Liver (tissue), 9 donors: ENCODE measurements around the gene NUDT1. TPM values are rescaled to one million over a fixed set of nuclear protein-coding genes. Genes with fewer than 3 reads are reported as not detected.

Experiments
- DNase-seq: peaks from one replicate; pipeline ENCODE4 v3.0.0-alpha.2; 2017; ENCODE audit warnings: low spot score
- H3K27ac ChIP-seq, 2 donors: one replicate each; pipeline ENCODE4 v1.7.0; 2013; ENCODE audit warnings: inconsistent platforms in 2 of 2, low read length in 2 of 2, control low read depth in 1 of 2, low read depth in 1 of 2, mild to moderate bottlenecking in 1 of 2
- H3K27me3 ChIP-seq, 4 donors: one replicate each; pipeline versions ENCODE4 v1.6.1 to v1.7.0; 2013; ENCODE audit warnings: low read length in 3 of 4, inconsistent platforms in 1 of 4, mild to moderate bottlenecking in 1 of 4, moderate library complexity in 1 of 4; ENCODE audit not compliant: control insufficient read depth in 4 of 4, insufficient read depth in 4 of 4
- H3K36me3 ChIP-seq, 4 donors: one replicate each; pipeline versions ENCODE4 v1.6.1 to v1.7.0; 2013; ENCODE audit warnings: low read length in 3 of 4, mild to moderate bottlenecking in 3 of 4, low read depth in 1 of 4, moderate library complexity in 1 of 4; ENCODE audit not compliant: control insufficient read depth in 4 of 4, insufficient read depth in 3 of 4
- H3K4me1 ChIP-seq, 4 donors: one replicate each; pipeline versions ENCODE4 v1.6.1 to v1.7.0; 2013; ENCODE audit warnings: low read length in 3 of 4, mild to moderate bottlenecking in 3 of 4, moderate library complexity in 1 of 4; ENCODE audit not compliant: control insufficient read depth in 4 of 4, insufficient read depth in 4 of 4
- H3K4me3 ChIP-seq, 3 donors: one replicate each; pipeline versions ENCODE4 v1.6.1 to v1.7.0; 2013; ENCODE audit warnings: low read length in 3 of 3, control low read depth in 1 of 3, low read depth in 1 of 3, mild to moderate bottlenecking in 1 of 3
- H3K9ac ChIP-seq, 2 donors: one replicate each; pipeline ENCODE4 v1.7.0; 2013; ENCODE audit warnings: low read length in 2 of 2, mild to moderate bottlenecking in 2 of 2, moderate library complexity in 2 of 2, control low read depth in 1 of 2, low read depth in 1 of 2
- H3K9me3 ChIP-seq, 4 donors: one replicate each; pipeline versions ENCODE4 v1.6.1 to v1.7.0; 2013; ENCODE audit warnings: low read length in 3 of 4; ENCODE audit not compliant: control insufficient read depth in 4 of 4
- EGR1 ChIP-seq, 2 donors: IDR thresholded peaks; 2 replicates each; pipeline ENCODE4 v1.6.1; 2016 to 2018; ENCODE audit warnings: antibody characterized with exemption in 2 of 2, low read depth in 2 of 2
- FOXA1 ChIP-seq: IDR thresholded peaks from 2 replicates; pipeline ENCODE4 v1.6.1; 2016; ENCODE audit warnings: antibody characterized with exemption
- GABPA ChIP-seq, 2 donors: IDR thresholded peaks in 1 of 2; conservative IDR thresholded peaks in 1 of 2; 2 replicates each; pipeline ENCODE4 v1.6.1; 2016; ENCODE audit warnings: antibody characterized with exemption in 2 of 2, mild to moderate bottlenecking in 1 of 2, moderate library complexity in 1 of 2
- HNF4A ChIP-seq, 2 donors: conservative IDR thresholded peaks; 2 replicates each; pipeline ENCODE4 v1.6.1; 2016; ENCODE audit warnings: antibody characterized with exemption in 2 of 2, mild to moderate bottlenecking in 2 of 2
- JUND ChIP-seq, 2 donors: IDR thresholded peaks; 2 replicates each; pipeline ENCODE4 v1.6.1; 2016; ENCODE audit warnings: antibody characterized with exemption in 2 of 2
- NR2F2 ChIP-seq: IDR thresholded peaks from 2 replicates; pipeline ENCODE4 v1.6.1; 2016; ENCODE audit warnings: antibody characterized with exemption
- RAD21 ChIP-seq, 2 donors: IDR thresholded peaks; 2 replicates each; pipeline ENCODE4 v1.6.1; 2016; ENCODE audit warnings: antibody characterized with exemption in 2 of 2, mild to moderate bottlenecking in 2 of 2
- RXRA ChIP-seq, 2 donors: IDR thresholded peaks; 2 replicates each; pipeline ENCODE4 v1.6.1; 2017 to 2018; ENCODE audit warnings: antibody characterized with exemption in 2 of 2, mild to moderate bottlenecking in 1 of 2
- SP1 ChIP-seq: IDR thresholded peaks from 2 replicates; pipeline ENCODE4 v1.6.1; 2018; ENCODE audit warnings: antibody characterized with exemption, mild to moderate bottlenecking
- TAF1 ChIP-seq: conservative IDR thresholded peaks from 2 replicates; pipeline ENCODE4 v1.6.1; 2016; ENCODE audit warnings: antibody characterized with exemption, mild to moderate bottlenecking
- YY1 ChIP-seq: IDR thresholded peaks from 2 replicates; pipeline ENCODE4 v1.6.1; 2016; ENCODE audit warnings: antibody characterized with exemption, mild to moderate bottlenecking
- WGBS: extraction: QIAGEN DNeasy Blood & Tissue Kit; methylation state at CpG from one replicate; pipeline ENCODE4 v1.1.7; 2013; 5-methylcytosine and 5-hydroxymethylcytosine counted together
- polyA plus RNA-seq, 2 donors: library from polyadenylated mRNA; stranded (reverse) in 1 of 2; unstranded in 1 of 2; fragments of 200-250 nt in 1 of 2; fragments of >200 nt in 1 of 2; fragmentation: Nextera tagmentation in 1 of 2; extraction: Ambion mirVana in 1 of 2; gene quantifications; one replicate each; pipeline versions ENCODE4 v1.2.1 to v1.2.3, GENCODE V29; 2013 to 2015
- total RNA-seq, 2 donors: library from RNA; depleted of rRNA; stranded (reverse); fragments of >200 nt; gene quantifications; one replicate each; pipeline ENCODE4 v1.2.3, GENCODE V29; 2014
- TF ChIP-seq, protein P1 (sequence below): IDR thresholded peaks from 2 replicates; pipeline ENCODE4 v1.6.1; 2016; ENCODE audit warnings: antibody characterized with exemption
- TF ChIP-seq, protein P2 (sequence below): IDR thresholded peaks from 2 replicates; pipeline ENCODE4 v1.6.1; 2016; ENCODE audit warnings: antibody characterized with exemption
- TF ChIP-seq, protein P3 (sequence below): IDR thresholded peaks from 2 replicates; pipeline ENCODE4 v1.6.1; 2016; ENCODE audit warnings: antibody characterized with exemption, mild to moderate bottlenecking
- TF ChIP-seq, protein P4 (sequence below): IDR thresholded peaks from 2 replicates; pipeline ENCODE4 v1.6.1; 2016; ENCODE audit warnings: antibody characterized with exemption
- TF ChIP-seq, protein P5 (sequence below): fragments of 150-350 bp; IDR thresholded peaks from 2 replicates; pipeline ENCODE4 v1.5.1; 2017; ENCODE audit warnings: improper control_type of control experiment, low read depth, low read length; ENCODE audit not compliant: missing input control
- donor health status: healthy.
- donor health status: healthy.
- donor health status: healthy.
- donor health status: healthy.
- donor health status: healthy.

Gene NUDT1
- total and polyA plus RNA-seq, 4 donors = 1.0 to 22.3 (median 3.1) TPM

DNA sequence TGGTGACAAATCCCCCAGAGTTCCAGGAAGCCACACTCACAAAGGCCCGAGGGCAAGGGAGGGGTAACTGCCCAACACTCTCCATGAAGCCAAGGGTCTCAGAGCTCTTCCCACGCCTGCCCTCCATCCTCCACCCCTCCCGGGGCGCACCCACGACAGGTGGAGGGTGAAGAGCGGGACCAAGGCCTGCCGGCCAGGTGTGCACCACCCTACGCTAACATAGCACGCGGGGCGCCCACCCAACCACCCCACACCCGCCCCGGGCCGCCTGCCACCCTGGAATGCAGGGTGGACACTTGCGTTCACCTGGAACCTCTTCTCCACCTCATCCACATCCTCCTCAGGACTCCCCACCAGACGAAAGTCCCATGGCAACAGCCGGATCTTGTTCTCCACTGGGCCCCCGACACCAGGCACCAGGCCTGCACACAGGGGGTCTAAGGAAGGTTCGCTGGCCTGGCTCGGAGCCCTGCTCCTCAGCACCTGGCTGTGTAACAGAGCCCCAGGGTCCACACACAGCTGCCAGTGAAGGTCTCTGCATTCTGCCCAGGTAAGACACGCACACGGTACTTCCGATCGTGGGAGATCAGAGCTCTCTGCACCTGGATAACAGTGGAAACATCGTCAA is 42.0 kb upstream of the NUDT1 start:
- TF ChIP-seq EGR1 (IDR thresholded peaks at IDR 0.05; ENCODE audit: low read depth in 2 of 2) (no peak), HNF4A (conservative IDR thresholded peaks at IDR 0.05) (no peak), RAD21 (IDR thresholded peaks at IDR 0.05) (no peak), TAF1 (no peak), GABPA (IDR thresholded peaks at IDR 0.05 in 1 of 2, conservative IDR thresholded peaks at IDR 0.05 in 1 of 2) (no peak), SP1 (no peak), YY1 (no peak), FOXA1 (no peak), NR2F2 (no peak)
- TF ChIP-seq, protein P1, sequence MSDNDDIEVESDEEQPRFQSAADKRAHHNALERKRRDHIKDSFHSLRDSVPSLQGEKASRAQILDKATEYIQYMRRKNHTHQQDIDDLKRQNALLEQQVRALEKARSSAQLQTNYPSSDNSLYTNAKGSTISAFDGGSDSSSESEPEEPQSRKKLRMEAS = no peak
- TF ChIP-seq, protein P2, sequence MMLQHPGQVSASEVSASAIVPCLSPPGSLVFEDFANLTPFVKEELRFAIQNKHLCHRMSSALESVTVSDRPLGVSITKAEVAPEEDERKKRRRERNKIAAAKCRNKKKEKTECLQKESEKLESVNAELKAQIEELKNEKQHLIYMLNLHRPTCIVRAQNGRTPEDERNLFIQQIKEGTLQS = no peak
- TF ChIP-seq, protein P3, sequence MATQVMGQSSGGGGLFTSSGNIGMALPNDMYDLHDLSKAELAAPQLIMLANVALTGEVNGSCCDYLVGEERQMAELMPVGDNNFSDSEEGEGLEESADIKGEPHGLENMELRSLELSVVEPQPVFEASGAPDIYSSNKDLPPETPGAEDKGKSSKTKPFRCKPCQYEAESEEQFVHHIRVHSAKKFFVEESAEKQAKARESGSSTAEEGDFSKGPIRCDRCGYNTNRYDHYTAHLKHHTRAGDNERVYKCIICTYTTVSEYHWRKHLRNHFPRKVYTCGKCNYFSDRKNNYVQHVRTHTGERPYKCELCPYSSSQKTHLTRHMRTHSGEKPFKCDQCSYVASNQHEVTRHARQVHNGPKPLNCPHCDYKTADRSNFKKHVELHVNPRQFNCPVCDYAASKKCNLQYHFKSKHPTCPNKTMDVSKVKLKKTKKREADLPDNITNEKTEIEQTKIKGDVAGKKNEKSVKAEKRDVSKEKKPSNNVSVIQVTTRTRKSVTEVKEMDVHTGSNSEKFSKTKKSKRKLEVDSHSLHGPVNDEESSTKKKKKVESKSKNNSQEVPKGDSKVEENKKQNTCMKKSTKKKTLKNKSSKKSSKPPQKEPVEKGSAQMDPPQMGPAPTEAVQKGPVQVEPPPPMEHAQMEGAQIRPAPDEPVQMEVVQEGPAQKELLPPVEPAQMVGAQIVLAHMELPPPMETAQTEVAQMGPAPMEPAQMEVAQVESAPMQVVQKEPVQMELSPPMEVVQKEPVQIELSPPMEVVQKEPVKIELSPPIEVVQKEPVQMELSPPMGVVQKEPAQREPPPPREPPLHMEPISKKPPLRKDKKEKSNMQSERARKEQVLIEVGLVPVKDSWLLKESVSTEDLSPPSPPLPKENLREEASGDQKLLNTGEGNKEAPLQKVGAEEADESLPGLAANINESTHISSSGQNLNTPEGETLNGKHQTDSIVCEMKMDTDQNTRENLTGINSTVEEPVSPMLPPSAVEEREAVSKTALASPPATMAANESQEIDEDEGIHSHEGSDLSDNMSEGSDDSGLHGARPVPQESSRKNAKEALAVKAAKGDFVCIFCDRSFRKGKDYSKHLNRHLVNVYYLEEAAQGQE = no peak
- WGBS = 97% methylated on average over 25 of the region's 25 CpGs
- H3K27ac ChIP-seq = no peak overlapping the region

DNA sequence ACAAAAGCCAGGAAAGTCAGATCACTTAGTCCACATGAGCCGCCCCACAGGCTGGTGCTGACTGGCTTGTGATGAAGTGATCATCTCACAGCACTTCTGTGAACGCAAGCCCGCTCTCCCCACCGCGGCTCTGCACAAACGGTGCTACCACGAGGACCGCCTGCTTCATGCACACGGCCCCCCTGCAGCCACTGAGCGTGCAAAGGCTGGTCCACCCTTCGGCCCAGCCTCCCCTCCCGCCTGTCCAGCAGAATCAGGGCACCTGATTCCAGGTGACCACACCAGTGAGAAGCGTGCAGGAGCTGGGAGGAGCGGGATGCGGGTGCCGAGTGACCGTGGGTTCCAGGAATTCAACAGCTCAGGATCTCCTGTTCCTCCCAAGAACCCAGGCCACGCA is 41.4 kb upstream of the NUDT1 start:
- no peak overlapping the region for H3K4me3 ChIP-seq
- WGBS = 98% methylated on average over 18 of the region's 18 CpGs

More for the DNA sequence above, 42.0 kb upstream of the NUDT1 start:
- Histone ChIP-seq H3K9me3 (peaks cover 0 to 5% (median 3%) of the 10 kb centered on the region in 4 donors), H3K36me3 (peaks cover 3 to 10% (median 5%) of the 10 kb centered on the region in 4 donors), H3K4me1 (no peaks in the 10 kb centered on the region), H3K4me3 (no peak overlapping the region), H3K27me3 (no peaks in the 10 kb centered on the region), H3K9ac (no peak overlapping the region)
- peak; percentile 16 for DNase-seq

More for the DNA sequence above, 41.4 kb upstream of the NUDT1 start:
- H3K27me3 ChIP-seq = no peaks in the 10 kb centered on the region
- no peak overlapping the region for H3K27ac ChIP-seq
- H3K9ac ChIP-seq = no peak overlapping the region
- DNase-seq = no peak
- TF ChIP-seq YY1 = no peak
- no peak for TF ChIP-seq TAF1
- TF ChIP-seq RAD21 (IDR thresholded peaks at IDR 0.05) = no peak
- TF ChIP-seq GABPA (IDR thresholded peaks at IDR 0.05 in 1 of 2, conservative IDR thresholded peaks at IDR 0.05 in 1 of 2) = no peak
- no peak for TF ChIP-seq RXRA (IDR thresholded peaks at IDR 0.05)
- TF ChIP-seq, protein P4, sequence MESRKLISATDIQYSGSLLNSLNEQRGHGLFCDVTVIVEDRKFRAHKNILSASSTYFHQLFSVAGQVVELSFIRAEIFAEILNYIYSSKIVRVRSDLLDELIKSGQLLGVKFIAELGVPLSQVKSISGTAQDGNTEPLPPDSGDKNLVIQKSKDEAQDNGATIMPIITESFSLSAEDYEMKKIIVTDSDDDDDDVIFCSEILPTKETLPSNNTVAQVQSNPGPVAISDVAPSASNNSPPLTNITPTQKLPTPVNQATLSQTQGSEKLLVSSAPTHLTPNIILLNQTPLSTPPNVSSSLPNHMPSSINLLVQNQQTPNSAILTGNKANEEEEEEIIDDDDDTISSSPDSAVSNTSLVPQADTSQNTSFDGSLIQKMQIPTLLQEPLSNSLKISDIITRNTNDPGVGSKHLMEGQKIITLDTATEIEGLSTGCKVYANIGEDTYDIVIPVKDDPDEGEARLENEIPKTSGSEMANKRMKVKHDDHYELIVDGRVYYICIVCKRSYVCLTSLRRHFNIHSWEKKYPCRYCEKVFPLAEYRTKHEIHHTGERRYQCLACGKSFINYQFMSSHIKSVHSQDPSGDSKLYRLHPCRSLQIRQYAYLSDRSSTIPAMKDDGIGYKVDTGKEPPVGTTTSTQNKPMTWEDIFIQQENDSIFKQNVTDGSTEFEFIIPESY = no peak
- TF ChIP-seq, protein P1 = no peak
- no peak for TF ChIP-seq JUND (IDR thresholded peaks at IDR 0.05)
- no peak for TF ChIP-seq EGR1 (IDR thresholded peaks at IDR 0.05; ENCODE audit: low read depth in 2 of 2)
- TF ChIP-seq, protein P3 = no peak
- no peak for TF ChIP-seq SP1
- TF ChIP-seq, protein P5, sequence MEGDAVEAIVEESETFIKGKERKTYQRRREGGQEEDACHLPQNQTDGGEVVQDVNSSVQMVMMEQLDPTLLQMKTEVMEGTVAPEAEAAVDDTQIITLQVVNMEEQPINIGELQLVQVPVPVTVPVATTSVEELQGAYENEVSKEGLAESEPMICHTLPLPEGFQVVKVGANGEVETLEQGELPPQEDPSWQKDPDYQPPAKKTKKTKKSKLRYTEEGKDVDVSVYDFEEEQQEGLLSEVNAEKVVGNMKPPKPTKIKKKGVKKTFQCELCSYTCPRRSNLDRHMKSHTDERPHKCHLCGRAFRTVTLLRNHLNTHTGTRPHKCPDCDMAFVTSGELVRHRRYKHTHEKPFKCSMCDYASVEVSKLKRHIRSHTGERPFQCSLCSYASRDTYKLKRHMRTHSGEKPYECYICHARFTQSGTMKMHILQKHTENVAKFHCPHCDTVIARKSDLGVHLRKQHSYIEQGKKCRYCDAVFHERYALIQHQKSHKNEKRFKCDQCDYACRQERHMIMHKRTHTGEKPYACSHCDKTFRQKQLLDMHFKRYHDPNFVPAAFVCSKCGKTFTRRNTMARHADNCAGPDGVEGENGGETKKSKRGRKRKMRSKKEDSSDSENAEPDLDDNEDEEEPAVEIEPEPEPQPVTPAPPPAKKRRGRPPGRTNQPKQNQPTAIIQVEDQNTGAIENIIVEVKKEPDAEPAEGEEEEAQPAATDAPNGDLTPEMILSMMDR = no peak
- TF ChIP-seq NR2F2 = no peak
- no peak for TF ChIP-seq FOXA1
- H3K36me3 ChIP-seq = peaks cover under 1 to 10% (median 3%) of the 10 kb centered on the region in 4 donors
- peaks cover 0 to 5% (median 1%) of the 10 kb centered on the region in 4 donors for H3K9me3 ChIP-seq
- no peaks in the 10 kb centered on the region for H3K4me1 ChIP-seq
